ENCODE results near the gene CMPK2. TPM values are rescaled to one million over a fixed set of nuclear protein-coding genes. Genes with fewer than 3 reads are reported as not detected.

CMPK2 gene
- total RNA-seq (2021; ENCODE audit: unreplicated experiment) = 0.80 TPM
- polyA plus RNA-seq (2012; ENCODE audit: insufficient read length) = 0.28 TPM
- Bru-seq, nascent RNA = percentile 27 among the genes with signal in this experiment
- percentile 23 among the genes with signal in this experiment for BruChase-seq, experiment 1, labeled RNA remaining after a 2-hour chase
- percentile 33 among the genes with signal in this experiment for BruChase-seq, experiment 2, labeled RNA remaining after a 6-hour chase
- long read RNA-seq, partial matches to known transcripts = 0 of 2 reads
- long read RNA-seq, other reads (novel, unspliced or antisense) = 0 of 2 reads

- no peaks in the 10 kb centered on the region for H3K9me3 ChIP-seq (ENCODE audit: control insufficient read depth, insufficient read depth, low read depth, low read length)
- intact Hi-C loops (cut with micrococcal nuclease; ENCODE audit: unreplicated experiment) = no loop called here
- no peaks in the 10 kb centered on the region for H3K36me3 ChIP-seq (ENCODE audit: control insufficient read depth, insufficient read depth, low read length)
- DNase-seq (ENCODE audit: low read depth, low spot score) (no peak), ATAC-seq (peak; percentile 79)
- TF ChIP-seq, protein P1, sequence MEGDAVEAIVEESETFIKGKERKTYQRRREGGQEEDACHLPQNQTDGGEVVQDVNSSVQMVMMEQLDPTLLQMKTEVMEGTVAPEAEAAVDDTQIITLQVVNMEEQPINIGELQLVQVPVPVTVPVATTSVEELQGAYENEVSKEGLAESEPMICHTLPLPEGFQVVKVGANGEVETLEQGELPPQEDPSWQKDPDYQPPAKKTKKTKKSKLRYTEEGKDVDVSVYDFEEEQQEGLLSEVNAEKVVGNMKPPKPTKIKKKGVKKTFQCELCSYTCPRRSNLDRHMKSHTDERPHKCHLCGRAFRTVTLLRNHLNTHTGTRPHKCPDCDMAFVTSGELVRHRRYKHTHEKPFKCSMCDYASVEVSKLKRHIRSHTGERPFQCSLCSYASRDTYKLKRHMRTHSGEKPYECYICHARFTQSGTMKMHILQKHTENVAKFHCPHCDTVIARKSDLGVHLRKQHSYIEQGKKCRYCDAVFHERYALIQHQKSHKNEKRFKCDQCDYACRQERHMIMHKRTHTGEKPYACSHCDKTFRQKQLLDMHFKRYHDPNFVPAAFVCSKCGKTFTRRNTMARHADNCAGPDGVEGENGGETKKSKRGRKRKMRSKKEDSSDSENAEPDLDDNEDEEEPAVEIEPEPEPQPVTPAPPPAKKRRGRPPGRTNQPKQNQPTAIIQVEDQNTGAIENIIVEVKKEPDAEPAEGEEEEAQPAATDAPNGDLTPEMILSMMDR (IDR thresholded peaks at IDR 0.05) = peak; percentile 43
- TF ChIP-seq, protein P2, sequence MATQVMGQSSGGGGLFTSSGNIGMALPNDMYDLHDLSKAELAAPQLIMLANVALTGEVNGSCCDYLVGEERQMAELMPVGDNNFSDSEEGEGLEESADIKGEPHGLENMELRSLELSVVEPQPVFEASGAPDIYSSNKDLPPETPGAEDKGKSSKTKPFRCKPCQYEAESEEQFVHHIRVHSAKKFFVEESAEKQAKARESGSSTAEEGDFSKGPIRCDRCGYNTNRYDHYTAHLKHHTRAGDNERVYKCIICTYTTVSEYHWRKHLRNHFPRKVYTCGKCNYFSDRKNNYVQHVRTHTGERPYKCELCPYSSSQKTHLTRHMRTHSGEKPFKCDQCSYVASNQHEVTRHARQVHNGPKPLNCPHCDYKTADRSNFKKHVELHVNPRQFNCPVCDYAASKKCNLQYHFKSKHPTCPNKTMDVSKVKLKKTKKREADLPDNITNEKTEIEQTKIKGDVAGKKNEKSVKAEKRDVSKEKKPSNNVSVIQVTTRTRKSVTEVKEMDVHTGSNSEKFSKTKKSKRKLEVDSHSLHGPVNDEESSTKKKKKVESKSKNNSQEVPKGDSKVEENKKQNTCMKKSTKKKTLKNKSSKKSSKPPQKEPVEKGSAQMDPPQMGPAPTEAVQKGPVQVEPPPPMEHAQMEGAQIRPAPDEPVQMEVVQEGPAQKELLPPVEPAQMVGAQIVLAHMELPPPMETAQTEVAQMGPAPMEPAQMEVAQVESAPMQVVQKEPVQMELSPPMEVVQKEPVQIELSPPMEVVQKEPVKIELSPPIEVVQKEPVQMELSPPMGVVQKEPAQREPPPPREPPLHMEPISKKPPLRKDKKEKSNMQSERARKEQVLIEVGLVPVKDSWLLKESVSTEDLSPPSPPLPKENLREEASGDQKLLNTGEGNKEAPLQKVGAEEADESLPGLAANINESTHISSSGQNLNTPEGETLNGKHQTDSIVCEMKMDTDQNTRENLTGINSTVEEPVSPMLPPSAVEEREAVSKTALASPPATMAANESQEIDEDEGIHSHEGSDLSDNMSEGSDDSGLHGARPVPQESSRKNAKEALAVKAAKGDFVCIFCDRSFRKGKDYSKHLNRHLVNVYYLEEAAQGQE (IDR thresholded peaks at IDR 0.05; ENCODE audit: insufficient read depth in 1 of 2, low read depth in 2 of 2, low read length in 1 of 2) = no peak
- ChIA-PET POLR2A (no interaction called here), CTCF (no interaction called here)
- in situ Hi-C loops (cut with HindIII; ENCODE audit: low pct_unique_long_range_greater_than_20kb, low sequenced_read_pairs) = no loop called here
- H3K27me3 ChIP-seq (ENCODE audit: control insufficient read depth, insufficient read depth, low read length) = peaks cover 23% of the 10 kb centered on the region
- BruUV-seq (replicated peaks) = no TSS peak
- peak within 1 kb of the TSS; percentile 55 to 56 for H3K4me3 ChIP-seq (ENCODE audit: low read depth in 2 of 2, low read length in 2 of 2)
- peaks cover 3% of the 10 kb centered on the region; the same call in 1 of the 2 replicates for H3K4me1 ChIP-seq (ENCODE audit: control insufficient read depth, insufficient read depth, low read length)
- no peak within 1 kb of the TSS for H3K27ac ChIP-seq (ENCODE audit: low read length)
These were observed at the start of gene CMPK2 for GRCh38 chr2:6865346-6866274. CMPK2 (minus strand) TSS chr2:6865907; CDS start chr2:6865696, 211 bp downstream.

DNA sequence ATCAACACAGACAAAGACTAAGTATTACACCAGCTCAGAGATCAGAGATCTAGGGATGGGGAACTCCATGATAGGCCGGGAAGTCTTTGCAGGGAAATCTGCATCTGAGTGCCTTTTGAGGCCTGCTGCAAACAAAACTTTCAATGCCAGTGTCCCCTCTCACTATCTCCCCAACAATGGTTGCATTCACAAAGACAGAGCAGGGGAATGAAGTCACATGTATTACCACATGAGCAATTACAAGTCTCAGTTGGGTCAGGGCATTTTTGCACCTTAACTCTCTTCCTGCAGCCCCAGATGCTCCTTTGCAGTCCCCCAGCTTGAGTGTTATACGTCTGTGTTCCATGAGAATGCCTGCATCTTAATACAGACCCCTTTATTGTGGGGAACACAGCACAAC, 49.7 kb upstream of the CMPK2 start:
- in situ Hi-C loops (cut with HindIII; ENCODE audit: low pct_unique_long_range_greater_than_20kb, low sequenced_read_pairs) (no loop called here), intact Hi-C loops (cut with micrococcal nuclease; ENCODE audit: unreplicated experiment) (no loop called here)
- no peak for DNase-seq (ENCODE audit: low read depth, low spot score)
- no peaks in the 10 kb centered on the region for H3K27me3 ChIP-seq (ENCODE audit: control insufficient read depth, insufficient read depth, low read length)
- no peaks in the 10 kb centered on the region; the same call in 1 of the 2 replicates for H3K4me1 ChIP-seq (ENCODE audit: control insufficient read depth, insufficient read depth, low read length)
- H3K4me3 ChIP-seq (ENCODE audit: low read depth in 2 of 2, low read length in 2 of 2) = no peak overlapping the region
- TF ChIP-seq POLR2AphosphoS5 (IDR thresholded peaks at IDR 0.05; ENCODE audit: low read depth, low read length) (no peak), TCF7L2 (IDR thresholded peaks at IDR 0.05; ENCODE audit: low read depth, low read length) (no peak)
- TF ChIP-seq, protein P2 (IDR thresholded peaks at IDR 0.05; ENCODE audit: insufficient read depth in 1 of 2, low read depth in 2 of 2, low read length in 1 of 2) = no peak
- ChIA-PET POLR2A (no interaction called here), CTCF (interaction anchor here (1.3 kb wide), 1 partner anchor 38 kb away, joined by 3 read pairs; the partner anchor contains the start of gene RSAD2)
- no TSS peak for BruUV-seq (replicated peaks)
- ATAC-seq = no peak
- no peaks in the 10 kb centered on the region for H3K36me3 ChIP-seq (ENCODE audit: control insufficient read depth, insufficient read depth, low read length)
- no peak overlapping the region for H3K27ac ChIP-seq (ENCODE audit: low read length)
- H3K9me3 ChIP-seq (ENCODE audit: control insufficient read depth, insufficient read depth, low read depth, low read length) = no peaks in the 10 kb centered on the region

Data from Panc1 (cell line).